Panc1 (cell line): Measurements from ENCODE around the gene BTNL8. TPM values are rescaled to one million over a fixed set of nuclear protein-coding genes. Genes with fewer than 3 reads are reported as not detected.

Experiments used
- ATAC-seq: fragments of 200-7000 bp; cut with Tn5 transposase; 2 replicates; pipeline ENCODE4 v1.9.1; 2020; ENCODE audit warnings: mild to moderate bottlenecking, moderate library complexity
- BruUV-seq: library from RNA; stranded (reverse); fragments of 400-500 nt; replicated peaks from 2 replicates; lab custom pipeline; 2021; lab: Mats Ljungman, UMichigan
- CTCF ChIA-PET: fragments of 300-600 bp; sonication (Branson Sonifier 250); formaldehyde crosslinking; loops from one replicate; lab custom pipeline; 2022; ENCODE audit warnings: antibody characterized with exemption; lab: Charles Lee
- POLR2A ChIA-PET: fragments of 300-600 bp; sonication (Branson Sonifier 250); formaldehyde crosslinking; loops from one replicate; lab custom pipeline; 2022; ENCODE audit warnings: antibody characterized with exemption; lab: Charles Lee
- DNase-seq: peaks from one replicate; pipeline ENCODE4 v3.0.0-alpha.2; 2010; ENCODE audit warnings: low read depth, low spot score
- H3K27ac ChIP-seq: 2 replicates; pipeline ENCODE4 v1.5.1; 2011; ENCODE audit warnings: mild to moderate bottlenecking, low read length, inconsistent platforms
- H3K27me3 ChIP-seq: fragments of 200-500 bp; sonication (Bioruptor generic); 2 replicates; pipeline ENCODE4 v1.6.0; 2014; ENCODE audit warnings: low read length, inconsistent platforms; ENCODE audit not compliant: control insufficient read depth, insufficient read depth
- H3K36me3 ChIP-seq: fragments of 200-500 bp; sonication (Bioruptor generic); 2 replicates; pipeline ENCODE4 v1.5.1; 2014; ENCODE audit warnings: inconsistent platforms, mild to moderate bottlenecking, low read length, moderate library complexity; ENCODE audit not compliant: control insufficient read depth, insufficient read depth
- H3K4me1 ChIP-seq: 2 replicates; pipeline ENCODE4 v1.5.1; 2011; ENCODE audit warnings: inconsistent platforms, mild to moderate bottlenecking, low read length, moderate library complexity; ENCODE audit not compliant: control insufficient read depth, insufficient read depth
- H3K4me3 ChIP-seq, 2 experiments: 2 replicates each; pipeline ENCODE4 v1.5.1; 2011 to 2012; ENCODE audit warnings: low read depth in 2 of 2, low read length in 2 of 2, mild to moderate bottlenecking in 2 of 2, inconsistent platforms in 1 of 2, moderate library complexity in 1 of 2
- H3K9me3 ChIP-seq: fragments of 200-500 bp; sonication (Bioruptor generic); 2 replicates; pipeline ENCODE4 v1.5.1; 2014; ENCODE audit warnings: low read depth, mild to moderate bottlenecking, inconsistent platforms, low read length, moderate library complexity; ENCODE audit not compliant: control insufficient read depth, insufficient read depth
- CTCF ChIP-seq: fragments of 450-650 bp; IDR thresholded peaks from 2 replicates; pipeline ENCODE4 v1.5.1; 2017; ENCODE audit warnings: mild to moderate bottlenecking
- POLR2AphosphoS5 ChIP-seq: IDR thresholded peaks from 2 replicates; pipeline ENCODE4 v1.6.1; 2012; ENCODE audit warnings: mild to moderate bottlenecking, low read depth, low read length, moderate library complexity
- REST ChIP-seq, 2 experiments: IDR thresholded peaks; 2 replicates each; pipeline ENCODE4 v1.6.1; 2011 to 2012; ENCODE audit warnings: low read depth in 2 of 2, control low read depth in 1 of 2, low read length in 1 of 2, mild to moderate bottlenecking in 1 of 2, moderate library complexity in 1 of 2; ENCODE audit not compliant: insufficient read depth in 1 of 2
- SIN3A ChIP-seq: IDR thresholded peaks from 2 replicates; pipeline ENCODE4 v1.6.1; 2012; ENCODE audit warnings: low read depth, mild to moderate bottlenecking, low read length, moderate library complexity, borderline replicate concordance; ENCODE audit not compliant: insufficient read depth
- TCF7L2 ChIP-seq: IDR thresholded peaks from 2 replicates; pipeline ENCODE4 v1.6.1; 2011; ENCODE audit warnings: mild to moderate bottlenecking, low read depth, low read length, inconsistent platforms
- in situ Hi-C: cut with HindIII; loops from 2 replicates; pipeline ENCODE4 v1.10.0; 2016; ENCODE audit warnings: low sequenced_read_pairs, low pct_unique_long_range_greater_than_20kb
- intact Hi-C: fragments of 100-400 bp; cut with micrococcal nuclease; formaldehyde crosslinking; loops from one replicate; pipeline ENCODE4 v1.10.0; 2022; ENCODE audit not compliant: unreplicated experiment
- total RNA-seq: library from RNA; stranded (reverse); gene quantifications from one replicate; pipeline ENCODE4 v1.2.1, GENCODE V29; 2021; ENCODE audit not compliant: unreplicated experiment

BTNL8 gene
- total RNA-seq, 1 experiment from 2014 or later, result not detected

GRCh38 chr5:180909782-180910181 lies 10.8 kb downstream of the BTNL8 start:
- Histone ChIP-seq H3K4me1 (no peaks in the 10 kb centered on the region), H3K4me3 (no peak overlapping the region), H3K27me3 (no peaks in the 10 kb centered on the region), H3K27ac (no peak overlapping the region), H3K9me3 (no peaks in the 10 kb centered on the region), H3K36me3 (no peaks in the 10 kb centered on the region)
- in situ Hi-C loops (no loop called here), intact Hi-C loops (no loop called here)
- TF ChIP-seq POLR2AphosphoS5 (no peak), SIN3A (no peak), REST (IDR thresholded peaks at IDR 0.05; ENCODE audit: insufficient read depth in 1 of 2, low read depth in 2 of 2, low read length in 1 of 2) (no peak), CTCF (no peak), TCF7L2 (no peak)
- ChIA-PET POLR2A (no interaction called here), CTCF (no interaction called here)
- ATAC-seq (no peak), DNase-seq (no peak)
- BruUV-seq, result no TSS peak

- TF ChIP-seq SIN3A (no peak), CTCF (no peak), POLR2AphosphoS5 (no peak), TCF7L2 (no peak), REST (IDR thresholded peaks at IDR 0.05; ENCODE audit: insufficient read depth in 1 of 2, low read depth in 2 of 2, low read length in 1 of 2) (no peak)
- in situ Hi-C loops, result no loop called here
- BruUV-seq, result no TSS peak
- H3K4me1 ChIP-seq, result no peaks in the 10 kb centered on the region
- intact Hi-C loops, result no loop called here
- no peak overlapping the region for H3K27ac ChIP-seq
- ChIA-PET POLR2A (no interaction called here), CTCF (no interaction called here)
- H3K4me3 ChIP-seq, result no peak overlapping the region
- ATAC-seq (no peak), DNase-seq (no peak)
- no peaks in the 10 kb centered on the region for H3K27me3 ChIP-seq
- no peaks in the 10 kb centered on the region for H3K9me3 ChIP-seq
- H3K36me3 ChIP-seq, result no peaks in the 10 kb centered on the region
Observed at GRCh38 chr5:180910182-180910581, 11.2 kb downstream of the BTNL8 start.
